Neural progenitor cell (in vitro differentiated cells): ENCODE measurements around the gene ZNF254. TPM values are rescaled to one million over a fixed set of nuclear protein-coding genes. Genes with fewer than 3 reads are reported as not detected.

ENCODE experiments used
- DNase-seq: peaks from one replicate; pipeline ENCODE4 v3.0.0-alpha.2; 2016; ENCODE audit warnings: low spot score
- H2AFZ ChIP-seq: fragments of 200-600 bp; sonication (generic); replicated peaks from 2 replicates; pipeline ENCODE4 v1.6.1; 2016; ENCODE audit warnings: antibody characterized with exemption
- H3F3A ChIP-seq: fragments of 200-600 bp; sonication (generic); 2 replicates; pipeline ENCODE4 v1.6.1; 2016; ENCODE audit warnings: antibody characterized with exemption, low read depth
- H3K27ac ChIP-seq: fragments of 200-600 bp; sonication (generic); 2 replicates; pipeline ENCODE4 v1.5.1; 2016; ENCODE audit warnings: mild to moderate bottlenecking
- H3K27me3 ChIP-seq: fragments of 200-600 bp; sonication (generic); 2 replicates; pipeline ENCODE4 v1.6.1; 2016; ENCODE audit warnings: mild to moderate bottlenecking, moderate library complexity
- H3K36me3 ChIP-seq: fragments of 200-600 bp; sonication (generic); 2 replicates; pipeline ENCODE4 v1.5.1; 2016
- H3K4me1 ChIP-seq: fragments of 200-600 bp; sonication (generic); 2 replicates; pipeline ENCODE4 v1.6.1; 2016; ENCODE audit warnings: mixed run types
- H3K4me2 ChIP-seq: fragments of 200-600 bp; sonication (generic); 2 replicates; pipeline ENCODE4 v1.6.1; 2016
- H3K4me3 ChIP-seq: fragments of 200-600 bp; sonication (generic); 2 replicates; pipeline ENCODE4 v1.5.1; 2016
- H3K79me2 ChIP-seq: fragments of 200-600 bp; sonication (generic); 2 replicates; pipeline ENCODE4 v1.6.1; 2016; ENCODE audit warnings: low read depth
- H3K9ac ChIP-seq: fragments of 200-600 bp; sonication (generic); 2 replicates; pipeline ENCODE4 v1.6.1; 2016
- H3K9me3 ChIP-seq: fragments of 200-600 bp; sonication (generic); 2 replicates; pipeline ENCODE4 v1.5.1; 2016; ENCODE audit warnings: low read depth
- H4K20me1 ChIP-seq: fragments of 200-600 bp; sonication (generic); 2 replicates; pipeline ENCODE4 v1.6.1; 2016; ENCODE audit warnings: low read depth
- H3K27ac Mint-ChIP-seq: 3 replicates; pipeline ENCODE4 v1.8.0; 2021; ENCODE audit warnings: mixed read lengths
- H3K27me3 Mint-ChIP-seq: 2 replicates; pipeline ENCODE4 v1.8.0; 2022; ENCODE audit warnings: low read depth, mild to moderate bottlenecking, inconsistent platforms, moderate library complexity, mixed read lengths; ENCODE audit not compliant: insufficient read depth
- H3K36me3 Mint-ChIP-seq: 3 replicates; pipeline ENCODE4 v1.8.0; 2021; ENCODE audit warnings: mixed read lengths
- H3K4me1 Mint-ChIP-seq: 3 replicates; pipeline ENCODE4 v1.8.0; 2021; ENCODE audit warnings: mixed read lengths
- H3K4me3 Mint-ChIP-seq: 3 replicates; pipeline ENCODE4 v1.8.0; 2021; ENCODE audit warnings: mild to moderate bottlenecking, moderate library complexity, mixed read lengths
- H3K9me3 Mint-ChIP-seq: 3 replicates; pipeline ENCODE4 v1.8.0; 2020; ENCODE audit warnings: mixed read lengths
- CTCF ChIP-seq: fragments of 200-600 bp; sonication (generic); IDR thresholded peaks from 2 replicates; pipeline ENCODE4 v1.5.1; 2017; ENCODE audit warnings: antibody characterized with exemption, mild to moderate bottlenecking
- EZH2 ChIP-seq: fragments of 200-600 bp; sonication (generic); IDR thresholded peaks from 2 replicates; pipeline ENCODE4 v1.6.1; 2017; ENCODE audit warnings: antibody characterized with exemption, mild to moderate bottlenecking, moderate library complexity
- EZH2phosphoT487 ChIP-seq: fragments of 200-600 bp; sonication (generic); IDR thresholded peaks from 2 replicates; pipeline ENCODE4 v1.6.1; 2017; ENCODE audit warnings: antibody characterized with exemption
- total RNA-seq: library from RNA; depleted of rRNA; stranded (reverse); fragments of >200 nt; gene quantifications from 2 replicates; pipeline ENCODE4 v1.2.3, GENCODE V29; 2015; ENCODE audit warnings: low replicate concordance

ZNF254 gene
- total RNA-seq, 1 donor from 2014 or later: 85.5 TPM

- H3K4me3 ChIP-seq: no peak overlapping the region
- Mint-ChIP-seq H3K27me3 (no peaks in the 10 kb centered on the region), H3K9me3 (peaks cover 26% of the 10 kb centered on the region), H3K27ac (no peak overlapping the region), H3K4me1 (peaks cover 21% of the 10 kb centered on the region), H3K36me3 (peaks cover 62% of the 10 kb centered on the region), H3K4me3 (no peak overlapping the region)
- H3K4me2 ChIP-seq: peak overlapping the region; percentile 60
- no peaks in the 10 kb centered on the region for H3K79me2 ChIP-seq
- peak; percentile 43 for DNase-seq
- peaks cover 23% of the 10 kb centered on the region for H3K4me1 ChIP-seq
- H3K9me3 ChIP-seq: no peaks in the 10 kb centered on the region
- H4K20me1 ChIP-seq: peaks cover 21% of the 10 kb centered on the region
- H3K27me3 ChIP-seq: no peaks in the 10 kb centered on the region
- no peaks in the 10 kb centered on the region for H3F3A ChIP-seq
- H3K9ac ChIP-seq: no peak overlapping the region
- H3K27ac ChIP-seq: peak overlapping the region; percentile 10
- H2AFZ ChIP-seq: no peak overlapping the region
- no peak for TF ChIP-seq EZH2phosphoT487
- TF ChIP-seq EZH2: no peak
- no peak for TF ChIP-seq CTCF
- peaks cover 3% of the 10 kb centered on the region for H3K36me3 ChIP-seq
Measured at GRCh38 chr19:24078680-24079079, 8.3 kb upstream of the ZNF254 start.

- no peaks in the 10 kb centered on the region for H3K27me3 ChIP-seq
- H3K4me3 ChIP-seq: no peak overlapping the region
- Mint-ChIP-seq H3K4me3 (no peak overlapping the region), H3K27ac (no peak overlapping the region), H3K36me3 (peaks cover 41% of the 10 kb centered on the region), H3K9me3 (peaks cover 12% of the 10 kb centered on the region), H3K4me1 (peaks cover 13% of the 10 kb centered on the region), H3K27me3 (no peaks in the 10 kb centered on the region)
- no peak overlapping the region for H3K27ac ChIP-seq
- no peak for TF ChIP-seq EZH2
- TF ChIP-seq EZH2phosphoT487: no peak
- TF ChIP-seq CTCF: no peak
- H3F3A ChIP-seq: peaks cover 2% of the 10 kb centered on the region
- no peaks in the 10 kb centered on the region for H3K9me3 ChIP-seq
- DNase-seq: no peak
- no peak overlapping the region for H3K9ac ChIP-seq
- H3K36me3 ChIP-seq: no peaks in the 10 kb centered on the region
- H3K79me2 ChIP-seq: no peaks in the 10 kb centered on the region
- peaks cover 21% of the 10 kb centered on the region for H4K20me1 ChIP-seq
- H3K4me2 ChIP-seq: no peak overlapping the region
- no peak overlapping the region for H2AFZ ChIP-seq
- peaks cover 23% of the 10 kb centered on the region for H3K4me1 ChIP-seq
Measured at GRCh38 chr19:24081056-24081455, 5.9 kb upstream of the ZNF254 start.

- no peaks in the 10 kb centered on the region for H3K27me3 Mint-ChIP-seq
- no peak overlapping the region for H3K27ac Mint-ChIP-seq
- Histone ChIP-seq H3K4me1 (no peaks in the 10 kb centered on the region), H3K27ac (no peak overlapping the region), H3K27me3 (no peaks in the 10 kb centered on the region), H3K36me3 (peaks cover 8% of the 10 kb centered on the region), H3K4me3 (no peak overlapping the region), H2AFZ (no peak overlapping the region), H4K20me1 (peaks cover 58% of the 10 kb centered on the region), H3F3A (peaks cover 4% of the 10 kb centered on the region), H3K9ac (no peak overlapping the region), H3K79me2 (peaks cover 98% of the 10 kb centered on the region), H3K4me2 (no peak overlapping the region), H3K9me3 (no peaks in the 10 kb centered on the region)
- H3K4me3 Mint-ChIP-seq: no peak overlapping the region
- peaks cover 72% of the 10 kb centered on the region for H3K36me3 Mint-ChIP-seq
- TF ChIP-seq EZH2 (no peak), EZH2phosphoT487 (no peak), CTCF (no peak)
- H3K4me1 Mint-ChIP-seq: no peaks in the 10 kb centered on the region
- no peak for DNase-seq
- H3K9me3 Mint-ChIP-seq: peaks cover 78% of the 10 kb centered on the region
Measured at GRCh38 chr19:24098359-24098758, 11.4 kb downstream of the ZNF254 start.
